Measurements from ENCODE around the gene TMEM186. TPM values are rescaled to one million over a fixed set of nuclear protein-coding genes. Genes with fewer than 3 reads are reported as not detected.
A peak's percentile ranks its signal among the peaks of the same experiment; 100 is the strongest.

Gene TMEM186
- total and polyA plus RNA-seq, 11 donors = 8.7 to 17.2 (median 12.4) TPM

DNA sequence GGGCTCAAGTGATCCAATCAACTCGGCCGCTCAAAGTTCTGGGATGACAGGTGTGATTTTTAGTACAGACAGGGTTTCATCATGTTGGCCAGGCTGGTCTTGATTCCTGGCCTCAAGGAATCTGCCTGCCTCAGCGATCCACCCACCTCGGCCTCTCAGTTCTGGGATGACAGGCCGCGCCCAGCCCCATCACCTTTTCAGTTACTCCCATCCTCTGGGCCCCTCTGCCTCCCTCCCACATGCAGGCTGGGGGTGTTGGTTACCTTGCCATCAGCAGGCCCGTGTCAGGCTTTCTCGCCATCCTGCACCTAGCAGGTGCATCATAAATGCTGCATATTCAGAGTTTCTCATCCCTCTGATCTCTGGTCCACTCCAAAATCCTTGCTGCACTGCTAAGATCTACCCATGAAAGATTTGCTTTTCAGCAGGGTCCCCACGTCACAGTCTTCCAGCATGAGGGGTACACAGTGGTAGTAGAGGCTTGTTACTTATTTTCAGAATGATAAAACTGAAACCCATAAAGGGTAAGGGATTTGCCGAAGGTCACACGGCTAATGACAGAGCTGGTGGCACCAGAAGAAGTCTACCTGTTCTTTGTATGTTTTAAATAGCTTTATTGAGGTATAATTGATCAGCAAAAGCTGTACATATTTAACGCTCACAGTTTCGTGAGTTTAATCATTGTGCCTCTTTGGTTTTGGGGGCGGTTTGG, 16.8 kb upstream of the TMEM186 start:
- intact Hi-C loops (cut with DNase I) = no loop called here
- H3K9me3 ChIP-seq = no peaks in the 10 kb centered on the region
- no peaks in the 10 kb centered on the region for H3K27me3 ChIP-seq
- no peak overlapping the region for H3K27ac ChIP-seq
- H3K4me3 ChIP-seq = no peak overlapping the region
- no peak for DNase-seq
- H3K36me3 ChIP-seq = peaks cover 2 to 97% (median 85%) of the 10 kb centered on the region in 9 donors
- H3K4me1 ChIP-seq = peaks cover 0 to 3% (median 0%) of the 10 kb centered on the region in 12 donors
- TF ChIP-seq CTCF (IDR thresholded peaks at IDR 0.05) (no peak), POLR2A (IDR thresholded peaks at IDR 0.05) (no peak)
- WGBS, 4 donors = 90 to 96% (median 95%) methylated on average over 14 of the region's 14 CpGs
- no peak for ATAC-seq

DNA sequence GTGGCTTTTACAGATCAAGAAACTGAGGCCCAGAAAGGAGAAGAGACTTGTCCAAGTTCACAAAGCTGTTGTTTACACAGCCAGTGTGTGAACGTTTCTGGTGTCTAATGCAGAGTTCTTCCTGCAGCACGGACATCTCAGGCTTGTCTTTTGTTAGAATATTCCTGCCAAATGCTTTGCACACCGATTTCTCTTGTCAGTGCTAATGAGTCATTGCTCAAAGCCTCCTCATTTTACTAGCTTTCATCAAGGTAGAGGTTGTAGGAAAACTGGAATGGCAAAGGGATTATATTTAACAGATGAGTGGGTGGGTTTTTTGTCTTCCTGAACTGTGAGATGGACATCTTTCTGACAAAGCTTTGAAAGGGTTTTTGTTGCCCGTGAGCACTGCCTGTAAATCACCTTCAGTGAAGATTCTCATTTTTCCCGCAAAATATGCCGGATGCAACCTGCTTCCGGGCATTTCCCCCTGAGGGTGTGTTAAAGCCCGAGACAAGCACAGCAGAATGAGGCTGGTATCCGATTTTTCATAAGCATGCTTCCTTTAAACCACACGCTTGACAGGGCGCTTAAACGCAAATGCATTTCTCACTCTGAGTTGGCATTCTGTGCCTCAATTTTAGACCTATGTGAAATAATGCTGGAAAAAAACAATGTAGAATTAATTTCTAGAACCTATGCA, 14.9 kb upstream of the TMEM186 start:
- ATAC-seq (no peak), DNase-seq (no peak)
- no peaks in the 10 kb centered on the region for H3K27me3 ChIP-seq
- no peak overlapping the region for H3K27ac ChIP-seq
- no peak overlapping the region for H3K4me3 ChIP-seq
- TF ChIP-seq POLR2A (IDR thresholded peaks at IDR 0.05) (no peak), CTCF (IDR thresholded peaks at IDR 0.05) (no peak)
- H3K4me1 ChIP-seq = peaks cover 0 to 5% (median 0%) of the 10 kb centered on the region in 12 donors
- H3K9me3 ChIP-seq = no peaks in the 10 kb centered on the region
- intact Hi-C loops (cut with DNase I) = no loop called here
- 73 to 90% (median 76%) methylated on average over 12 of the region's 12 CpGs for WGBS, 4 donors
- peaks cover 2 to 100% (median 92%) of the 10 kb centered on the region in 9 donors for H3K36me3 ChIP-seq

- TF ChIP-seq CTCF (IDR thresholded peaks at IDR 0.05) = no peak
- no peak for TF ChIP-seq POLR2A (IDR thresholded peaks at IDR 0.05)
- Histone ChIP-seq H3K27me3 (no peaks in the 10 kb centered on the region), H3K4me1 (peaks cover 0 to 5% (median 0%) of the 10 kb centered on the region in 12 donors), H3K9me3 (no peaks in the 10 kb centered on the region), H3K36me3 (peaks cover 5 to 100% (median 99%) of the 10 kb centered on the region in 9 donors), H3K27ac (no peak overlapping the region), H3K4me3 (no peak overlapping the region)
- intact Hi-C loops (cut with DNase I) = no loop called here
- ATAC-seq (no peak), DNase-seq (peak in 1 of 5 donors; percentile 42)
- WGBS, 4 donors = 72 to 82% (median 81%) methylated on average over 8 to 11 of the region's 11 CpGs
Observed at GRCh38 chr16:8808613-8809353, 11.3 kb upstream of the TMEM186 start.

DNA sequence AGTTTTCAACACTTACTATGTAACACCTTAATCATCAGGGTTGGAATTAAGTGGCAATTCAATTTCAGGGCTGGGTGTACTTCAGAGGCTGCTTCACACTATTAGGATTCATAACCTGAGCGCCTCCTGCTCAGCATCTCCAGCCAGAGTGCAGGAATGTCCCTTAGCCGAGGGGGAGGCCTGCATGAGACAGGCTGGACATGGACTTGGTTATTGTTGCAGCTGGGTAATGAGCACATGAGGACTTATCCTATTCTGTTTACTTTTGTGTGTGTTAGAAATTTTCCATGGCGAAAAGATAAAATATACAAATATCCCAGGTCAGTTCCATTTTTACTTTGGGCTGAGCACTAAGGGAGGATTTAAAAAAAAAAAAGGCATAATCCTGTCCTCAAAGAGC, 10.6 kb upstream of the TMEM186 start:
- WGBS, 4 donors = 96 to 98% (median 97%) methylated on average over 3 of the region's 3 CpGs
- no peak for ATAC-seq
- no peak for DNase-seq
- TF ChIP-seq POLR2A (IDR thresholded peaks at IDR 0.05) = no peak
- no peak for TF ChIP-seq CTCF (IDR thresholded peaks at IDR 0.05)
- no peaks in the 10 kb centered on the region for H3K9me3 ChIP-seq
- no peak overlapping the region for H3K27ac ChIP-seq
- no peaks in the 10 kb centered on the region for H3K27me3 ChIP-seq
- H3K36me3 ChIP-seq = peaks cover 5 to 100% (median 99%) of the 10 kb centered on the region in 9 donors
- intact Hi-C loops (cut with DNase I) = no loop called here
- no peak overlapping the region for H3K4me3 ChIP-seq
- peaks cover 0 to 5% (median 0%) of the 10 kb centered on the region in 12 donors for H3K4me1 ChIP-seq
